Measurements from ENCODE around the gene STPG4. TPM values are rescaled to one million over a fixed set of nuclear protein-coding genes. Genes with fewer than 3 reads are reported as not detected.

The STPG4 gene
- total RNA-seq, 1 experiment from 2014 or later, result 8.7 TPM

DNA sequence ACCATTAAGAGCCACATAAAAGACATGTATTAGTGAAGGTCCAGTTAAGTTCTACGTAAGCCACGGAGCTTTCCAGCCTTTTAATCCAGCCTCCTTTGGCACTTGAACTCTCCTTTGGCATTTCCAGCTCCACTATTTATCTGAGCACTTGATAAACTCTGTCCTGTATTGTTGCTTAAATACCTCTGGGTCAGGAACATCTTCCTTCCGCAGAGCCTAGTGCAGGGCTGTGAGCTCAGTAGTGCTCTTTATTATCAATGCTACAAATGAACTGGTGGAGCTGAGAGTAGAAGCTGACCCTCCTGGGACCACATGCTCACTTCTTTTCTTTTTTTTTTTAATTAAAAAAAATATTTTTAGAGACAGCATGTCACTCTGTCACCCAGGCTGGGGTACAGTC is 4.9 kb downstream of the STPG4 start:
- Histone ChIP-seq H3K9me3 (ENCODE audit: insufficient read depth, low read depth) (no peaks in the 10 kb centered on the region; the same call in 1 of the 2 replicates), H3K4me1 (replicated peaks; ENCODE audit: insufficient read depth) (no peaks in the 10 kb centered on the region), H3K9me2 (ENCODE audit: insufficient read depth) (no peaks in the 10 kb centered on the region), H3K36me3 (ENCODE audit: low read depth) (peaks cover 11% of the 10 kb centered on the region; the same call in 1 of the 2 replicates), H3K27ac (no peak overlapping the region), H3K79me2 (ENCODE audit: low read depth) (no peaks in the 10 kb centered on the region), H3K4me3 (no peak overlapping the region), H4K20me1 (ENCODE audit: insufficient read depth) (no peaks in the 10 kb centered on the region), H3K4me2 (no peak overlapping the region), H2AFZ (no peak overlapping the region), H3F3A (ENCODE audit: insufficient read depth, low read depth) (peaks cover 16% of the 10 kb centered on the region), H3K27me3 (ENCODE audit: insufficient read depth, low read depth) (no peaks in the 10 kb centered on the region)
- intact Hi-C loops (cut with micrococcal nuclease; ENCODE audit: unreplicated experiment), result no loop called here
- TF ChIP-seq, protein P1, sequence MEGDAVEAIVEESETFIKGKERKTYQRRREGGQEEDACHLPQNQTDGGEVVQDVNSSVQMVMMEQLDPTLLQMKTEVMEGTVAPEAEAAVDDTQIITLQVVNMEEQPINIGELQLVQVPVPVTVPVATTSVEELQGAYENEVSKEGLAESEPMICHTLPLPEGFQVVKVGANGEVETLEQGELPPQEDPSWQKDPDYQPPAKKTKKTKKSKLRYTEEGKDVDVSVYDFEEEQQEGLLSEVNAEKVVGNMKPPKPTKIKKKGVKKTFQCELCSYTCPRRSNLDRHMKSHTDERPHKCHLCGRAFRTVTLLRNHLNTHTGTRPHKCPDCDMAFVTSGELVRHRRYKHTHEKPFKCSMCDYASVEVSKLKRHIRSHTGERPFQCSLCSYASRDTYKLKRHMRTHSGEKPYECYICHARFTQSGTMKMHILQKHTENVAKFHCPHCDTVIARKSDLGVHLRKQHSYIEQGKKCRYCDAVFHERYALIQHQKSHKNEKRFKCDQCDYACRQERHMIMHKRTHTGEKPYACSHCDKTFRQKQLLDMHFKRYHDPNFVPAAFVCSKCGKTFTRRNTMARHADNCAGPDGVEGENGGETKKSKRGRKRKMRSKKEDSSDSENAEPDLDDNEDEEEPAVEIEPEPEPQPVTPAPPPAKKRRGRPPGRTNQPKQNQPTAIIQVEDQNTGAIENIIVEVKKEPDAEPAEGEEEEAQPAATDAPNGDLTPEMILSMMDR (conservative IDR thresholded peaks at IDR 0.05), result no peak
- no peak for TF ChIP-seq EZH2 (IDR thresholded peaks at IDR 0.05; ENCODE audit: low read depth)
- ChIA-PET POLR2A (ENCODE audit: unreplicated experiment) (interaction anchor here (0.6 kb wide), 1 partner anchor 23 kb away, joined by 8 read pairs; no protein-coding TSS in a partner anchor), CTCF (interaction anchor here (0.6 kb wide), 2 partner anchors 103 to 491 kb away, joined by 3 to 5 read pairs; no protein-coding TSS in a partner anchor)
- DNase-seq, result no peak
- BruUV-seq (replicated peaks), result no TSS peak

- H3K36me3 ChIP-seq (ENCODE audit: low read depth), result peaks cover 10% of the 10 kb centered on the region
- no peaks in the 10 kb centered on the region for H3K79me2 ChIP-seq (ENCODE audit: low read depth)
- no peak overlapping the region for H3K4me3 ChIP-seq
- intact Hi-C loops (cut with micrococcal nuclease; ENCODE audit: unreplicated experiment), result no loop called here
- BruUV-seq (replicated peaks), result no TSS peak
- TF ChIP-seq EZH2 (IDR thresholded peaks at IDR 0.05; ENCODE audit: low read depth), result no peak
- TF ChIP-seq, protein P1 (conservative IDR thresholded peaks at IDR 0.05), result no peak
- H3K9me3 ChIP-seq (ENCODE audit: insufficient read depth, low read depth), result no peaks in the 10 kb centered on the region; the same call in 1 of the 2 replicates
- no peaks in the 10 kb centered on the region for H3K27me3 ChIP-seq (ENCODE audit: insufficient read depth, low read depth)
- ChIA-PET CTCF (no interaction called here), POLR2A (ENCODE audit: unreplicated experiment) (no interaction called here)
- DNase-seq, result no peak
- peaks cover 7% of the 10 kb centered on the region; the same call in 1 of the 2 replicates for H3K4me1 ChIP-seq (replicated peaks; ENCODE audit: insufficient read depth)
- peaks cover 12% of the 10 kb centered on the region for H3F3A ChIP-seq (ENCODE audit: insufficient read depth, low read depth)
- H2AFZ ChIP-seq, result no peak overlapping the region
- no peaks in the 10 kb centered on the region for H4K20me1 ChIP-seq (ENCODE audit: insufficient read depth)
- no peaks in the 10 kb centered on the region for H3K9me2 ChIP-seq (ENCODE audit: insufficient read depth)
- H3K4me2 ChIP-seq, result no peak overlapping the region
- no peak overlapping the region for H3K27ac ChIP-seq
Observed at GRCh38 chr2:47147021-47147420, 8.1 kb downstream of the STPG4 start.

DNA sequence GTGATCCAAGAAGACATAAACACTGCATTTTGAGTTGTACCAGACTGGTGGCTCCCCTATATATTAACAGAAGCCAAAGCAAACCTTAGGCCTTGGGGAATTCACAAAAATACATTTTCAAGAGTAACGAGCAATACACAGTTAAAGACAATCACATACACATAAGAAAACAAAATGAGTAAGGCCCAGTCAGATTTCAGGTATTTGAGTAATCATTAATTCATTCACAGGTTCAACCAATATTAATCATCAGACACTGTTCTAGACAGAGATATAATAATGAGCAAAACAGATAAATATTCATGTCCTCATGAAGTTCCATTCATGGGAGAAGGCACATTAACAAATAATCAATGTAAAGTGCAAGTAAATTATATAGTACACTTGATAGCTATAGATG is 9.6 kb downstream of the STPG4 start:
- peaks cover 10% of the 10 kb centered on the region for H3K36me3 ChIP-seq (ENCODE audit: low read depth)
- no peaks in the 10 kb centered on the region for H4K20me1 ChIP-seq (ENCODE audit: insufficient read depth)
- H3K27ac ChIP-seq, result no peak overlapping the region
- H3K4me1 ChIP-seq (replicated peaks; ENCODE audit: insufficient read depth), result peaks cover 7% of the 10 kb centered on the region; the same call in 1 of the 2 replicates
- DNase-seq, result no peak
- TF ChIP-seq, protein P1 (conservative IDR thresholded peaks at IDR 0.05), result no peak
- no peak for TF ChIP-seq EZH2 (IDR thresholded peaks at IDR 0.05; ENCODE audit: low read depth)
- H3F3A ChIP-seq (ENCODE audit: insufficient read depth, low read depth), result peaks cover 9% of the 10 kb centered on the region; the same call in 1 of the 2 replicates
- BruUV-seq (replicated peaks), result no TSS peak
- no peak overlapping the region for H3K4me2 ChIP-seq
- CTCF ChIA-PET, result no interaction called here
- POLR2A ChIA-PET (ENCODE audit: unreplicated experiment), result no interaction called here
- H2AFZ ChIP-seq, result no peak overlapping the region
- no peaks in the 10 kb centered on the region for H3K9me2 ChIP-seq (ENCODE audit: insufficient read depth)
- intact Hi-C loops (cut with micrococcal nuclease; ENCODE audit: unreplicated experiment), result no loop called here
- no peaks in the 10 kb centered on the region; the same call in 1 of the 2 replicates for H3K9me3 ChIP-seq (ENCODE audit: insufficient read depth, low read depth)
- no peaks in the 10 kb centered on the region for H3K79me2 ChIP-seq (ENCODE audit: low read depth)
- no peaks in the 10 kb centered on the region for H3K27me3 ChIP-seq (ENCODE audit: insufficient read depth, low read depth)
- H3K4me3 ChIP-seq, result no peak overlapping the region
